Measurements from ENCODE around the gene TYK2. TPM values are rescaled to one million over a fixed set of nuclear protein-coding genes. Genes with fewer than 3 reads are reported as not detected.

The TYK2 gene
- total and polyA plus RNA-seq, 2 of the 13 experiments (the other 11 are each of a cell fraction or from before 2014, with no cell fraction given): 38.8 to 60.1 TPM

DNA sequence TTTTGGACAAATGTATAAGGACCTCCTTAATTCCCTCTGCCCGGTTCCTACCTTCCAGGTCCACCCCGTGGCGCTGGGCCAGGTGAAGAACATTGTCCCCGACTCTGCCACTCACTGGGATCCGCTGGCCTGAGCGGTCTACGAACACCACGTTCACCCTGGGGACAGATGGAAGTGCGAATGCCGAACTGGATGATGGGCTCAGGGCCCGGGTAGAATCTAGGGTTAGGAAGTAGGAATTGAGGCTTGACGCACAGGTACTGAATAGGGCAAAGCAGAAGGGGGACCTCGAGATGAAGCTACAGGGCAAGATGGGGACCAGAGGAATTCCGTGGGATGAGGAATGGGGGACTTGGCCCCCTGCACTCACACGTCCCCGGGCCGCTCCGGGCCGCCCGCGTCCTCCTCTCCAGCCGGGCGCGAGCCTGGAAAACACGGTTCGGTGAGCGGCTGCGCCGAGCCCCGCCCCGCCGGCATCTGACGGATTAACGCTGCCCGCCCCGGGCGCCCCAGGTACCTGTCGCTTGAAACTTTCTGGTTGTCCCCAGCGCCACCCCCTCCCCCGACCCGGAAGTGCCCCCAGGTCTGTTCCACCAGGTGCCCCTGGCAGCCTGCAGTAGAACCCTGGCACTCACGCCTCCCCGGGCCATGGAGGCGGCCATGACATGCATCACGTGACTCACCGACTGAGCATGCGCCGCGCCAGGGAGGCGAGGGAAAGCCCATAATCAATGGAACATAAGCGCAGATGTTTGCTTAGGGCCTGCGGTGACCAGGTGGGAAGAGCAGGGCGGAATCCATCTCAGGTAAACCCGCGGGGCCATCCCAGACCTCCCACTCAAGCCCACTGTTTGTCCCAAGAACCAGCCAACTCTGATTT, 64.8 kb downstream of the TYK2 start, which contains the start of gene FDX2 (continued):
- TF ChIP-seq DZIP1 (CRISPR knock-in tag; IDR thresholded peaks at IDR 0.05): 0 out of 2 replicates have a peak, but pooled peaks have one; percentile 41
- TF ChIP-seq NONO (IDR thresholded peaks at IDR 0.05): no peak
- peak; percentile 69; the same call in 1 of the 2 replicates for TF ChIP-seq NONO (CRISPR knock-in tag; conservative IDR thresholded peaks at IDR 0.05)
- peak; percentile 31; the same call in 1 of the 2 replicates for TF ChIP-seq ZNF589 (CRISPR knock-in tag; conservative IDR thresholded peaks at IDR 0.05)
- TF ChIP-seq CREM (IDR thresholded peaks at IDR 0.05): no peak
- TF ChIP-seq CREM (CRISPR knock-in tag; IDR thresholded peaks at IDR 0.05): no peak
- TF ChIP-seq RXRB (CRISPR knock-in tag; IDR thresholded peaks at IDR 0.05; ENCODE audit: borderline replicate concordance): 0 out of 2 replicates have a peak, but pooled peaks have one; percentile 43
- TF ChIP-seq SRY (CRISPR knock-in tag; IDR thresholded peaks at IDR 0.05): no peak
- peak; percentile 83; the same call in 1 of the 2 replicates for TF ChIP-seq MYC (CRISPR knock-in tag; IDR thresholded peaks at IDR 0.05; ENCODE audit: borderline replicate concordance)
- no peak for TF ChIP-seq ZNF446 (CRISPR knock-in tag; IDR thresholded peaks at IDR 0.05)
- no peak for TF ChIP-seq ZKSCAN8 (CRISPR knock-in tag; IDR thresholded peaks at IDR 0.05; ENCODE audit: borderline replicate concordance)
- no peak for TF ChIP-seq ZNF430 (CRISPR knock-in tag; IDR thresholded peaks at IDR 0.05)
- peak; percentile 77 for TF ChIP-seq FOXA3 (CRISPR knock-in tag; IDR thresholded peaks at IDR 0.05)
- TF ChIP-seq, protein P1, sequence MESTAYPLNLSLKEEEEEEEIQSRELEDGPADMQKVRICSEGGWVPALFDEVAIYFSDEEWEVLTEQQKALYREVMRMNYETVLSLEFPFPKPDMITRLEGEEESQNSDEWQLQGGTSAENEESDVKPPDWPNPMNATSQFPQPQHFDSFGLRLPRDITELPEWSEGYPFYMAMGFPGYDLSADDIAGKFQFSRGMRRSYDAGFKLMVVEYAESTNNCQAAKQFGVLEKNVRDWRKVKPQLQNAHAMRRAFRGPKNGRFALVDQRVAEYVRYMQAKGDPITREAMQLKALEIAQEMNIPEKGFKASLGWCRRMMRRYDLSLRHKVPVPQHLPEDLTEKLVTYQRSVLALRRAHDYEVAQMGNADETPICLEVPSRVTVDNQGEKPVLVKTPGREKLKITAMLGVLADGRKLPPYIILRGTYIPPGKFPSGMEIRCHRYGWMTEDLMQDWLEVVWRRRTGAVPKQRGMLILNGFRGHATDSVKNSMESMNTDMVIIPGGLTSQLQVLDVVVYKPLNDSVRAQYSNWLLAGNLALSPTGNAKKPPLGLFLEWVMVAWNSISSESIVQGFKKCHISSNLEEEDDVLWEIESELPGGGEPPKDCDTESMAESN (CRISPR knock-in tag; conservative IDR thresholded peaks at IDR 0.05): peak; percentile 42; the same call in 1 of the 2 replicates
- TF ChIP-seq ZNF512B (CRISPR knock-in tag; IDR thresholded peaks at IDR 0.05; ENCODE audit: borderline replicate concordance): 0 out of 2 replicates have a peak, but pooled peaks have one; percentile 23
- TF ChIP-seq ETS1 (CRISPR knock-in tag; IDR thresholded peaks at IDR 0.05): no peak
